ENCODE data around the gene KCNH5.

DNA sequence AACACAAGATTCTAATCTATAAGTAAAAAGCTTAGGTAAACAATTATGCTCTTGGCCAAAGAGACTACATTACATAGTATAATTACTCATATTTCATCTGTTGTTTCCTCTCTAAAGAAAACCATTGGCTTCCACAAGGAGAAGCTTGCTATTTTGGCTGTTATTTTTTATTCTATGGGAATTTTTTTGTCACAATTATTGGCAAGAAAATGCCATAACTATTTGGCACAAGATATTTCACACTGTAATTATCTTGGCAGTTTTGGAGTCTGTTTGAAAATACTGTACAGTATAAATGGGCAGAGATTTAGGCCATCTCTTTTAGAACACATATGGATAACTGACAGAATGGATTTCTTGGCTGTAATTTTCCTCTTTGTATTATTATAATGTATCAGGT lies 51.2 kb downstream of the KCNH5 start:
- TF ChIP-seq EZH2 (IDR thresholded peaks at IDR 0.05; ENCODE audit: low read length) (no peak), CTCF (optimal IDR thresholded peaks at IDR 0.05 in 1 of 3, IDR thresholded peaks at IDR 0.05 in 1 of 3, conservative IDR thresholded peaks at IDR 0.05 in 1 of 3; ENCODE audit: extremely low read depth in 1 of 3, insufficient read depth in 2 of 3, low read length in 3 of 3) (no peak)

Measured in keratinocyte (primary cell).